Measurements from ENCODE around the gene PDE1A. TPM values are rescaled to one million over a fixed set of nuclear protein-coding genes. Genes with fewer than 3 reads are reported as not detected.

Gene PDE1A
- total RNA-seq, 1 donor from 2014 or later = 0.08 TPM

- no peaks in the 10 kb centered on the region for H3K27me3 ChIP-seq (ENCODE audit: control insufficient read depth, insufficient read depth, low read length)
- DNase-seq (ENCODE audit: low read depth) = no peak
- H3K4me3 ChIP-seq (ENCODE audit: low read depth, low read length) = no peak overlapping the region
- TF ChIP-seq CTCF (IDR thresholded peaks at IDR 0.05; ENCODE audit: insufficient read depth, low read length, poor library complexity, severe bottlenecking) = no peak
- H3K36me3 ChIP-seq (ENCODE audit: control insufficient read depth, insufficient read depth, low read length) = no peaks in the 10 kb centered on the region
Observed at GRCh38 chr2:182436252-182436651, 9.4 kb upstream of the PDE1A start.

- H3K4me3 ChIP-seq (ENCODE audit: low read depth, low read length) = no peak overlapping the region
- no peak for TF ChIP-seq CTCF (IDR thresholded peaks at IDR 0.05; ENCODE audit: insufficient read depth, low read length, poor library complexity, severe bottlenecking)
- no peaks in the 10 kb centered on the region for H3K36me3 ChIP-seq (ENCODE audit: control insufficient read depth, insufficient read depth, low read length)
- no peaks in the 10 kb centered on the region for H3K27me3 ChIP-seq (ENCODE audit: control insufficient read depth, insufficient read depth, low read length)
- no peak for DNase-seq (ENCODE audit: low read depth)
Observed at GRCh38 chr2:182435754-182436153, 8.9 kb upstream of the PDE1A start.

- TF ChIP-seq CTCF (IDR thresholded peaks at IDR 0.05; ENCODE audit: insufficient read depth, low read length, poor library complexity, severe bottlenecking) = no peak
- Histone ChIP-seq H3K36me3 (ENCODE audit: control insufficient read depth, insufficient read depth, low read length) (no peaks in the 10 kb centered on the region), H3K27me3 (ENCODE audit: control insufficient read depth, insufficient read depth, low read length) (no peaks in the 10 kb centered on the region), H3K4me3 (ENCODE audit: low read depth, low read length) (no peak overlapping the region)
- no peak for DNase-seq (ENCODE audit: low read depth)
Observed at GRCh38 chr2:182432051-182432450, 5.2 kb upstream of the PDE1A start.

- no peak overlapping the region for H3K4me3 ChIP-seq (ENCODE audit: low read depth, low read length)
- no peaks in the 10 kb centered on the region for H3K36me3 ChIP-seq (ENCODE audit: control insufficient read depth, insufficient read depth, low read length)
- no peaks in the 10 kb centered on the region for H3K27me3 ChIP-seq (ENCODE audit: control insufficient read depth, insufficient read depth, low read length)
- no peak for TF ChIP-seq CTCF (IDR thresholded peaks at IDR 0.05; ENCODE audit: insufficient read depth, low read length, poor library complexity, severe bottlenecking)
- DNase-seq (ENCODE audit: low read depth) = no peak
Observed at GRCh38 chr2:182428476-182428875, 1.6 kb upstream of the PDE1A start.

- no peak for DNase-seq (ENCODE audit: low read depth)
- H3K4me3 ChIP-seq (ENCODE audit: low read depth, low read length) = no peak overlapping the region
- H3K36me3 ChIP-seq (ENCODE audit: control insufficient read depth, insufficient read depth, low read length) = no peaks in the 10 kb centered on the region
- H3K27me3 ChIP-seq (ENCODE audit: control insufficient read depth, insufficient read depth, low read length) = no peaks in the 10 kb centered on the region
- TF ChIP-seq CTCF (IDR thresholded peaks at IDR 0.05; ENCODE audit: insufficient read depth, low read length, poor library complexity, severe bottlenecking) = no peak
Observed at GRCh38 chr2:182426082-182426917, 536 bp downstream of the PDE1A start.

GRCh38 chr2:182422864-182423263 is 4.0 kb downstream of the PDE1A start:
- no peak for DNase-seq (ENCODE audit: low read depth)
- no peak overlapping the region for H3K4me3 ChIP-seq (ENCODE audit: low read depth, low read length)
- no peaks in the 10 kb centered on the region for H3K27me3 ChIP-seq (ENCODE audit: control insufficient read depth, insufficient read depth, low read length)
- H3K36me3 ChIP-seq (ENCODE audit: control insufficient read depth, insufficient read depth, low read length) = no peaks in the 10 kb centered on the region
- TF ChIP-seq CTCF (IDR thresholded peaks at IDR 0.05; ENCODE audit: insufficient read depth, low read length, poor library complexity, severe bottlenecking) = no peak
